Activated CD4-positive, alpha-beta T cell treated with anti-CD3 and anti-CD28 coated beads for 36 hours (primary cell): ENCODE data around the gene USP13. TPM values are rescaled to one million over a fixed set of nuclear protein-coding genes. Genes with fewer than 3 reads are reported as not detected.

Experiments
- ATAC-seq: fragments of 200-7000 bp; cut with Tn5 transposase; one replicate; pipeline ENCODE4 v1.10.0; 2021; ENCODE audit warnings: mild to moderate bottlenecking, moderate library complexity
- CTCF ChIA-PET: fragments of 350-600 bp; sonication (Branson Sonifier 250); formaldehyde crosslinking; loops from one replicate; lab custom pipeline; 2021; ENCODE audit warnings: antibody characterized with exemption; lab: Charles Lee
- POLR2A ChIA-PET: fragments of 350-600 bp; sonication (Branson Sonifier 250); formaldehyde crosslinking; loops from one replicate; lab custom pipeline; 2021; ENCODE audit warnings: antibody characterized with exemption, inconsistent platforms; lab: Charles Lee
- DNase-seq: peaks from one replicate; pipeline ENCODE4 v3.0.0-alpha.2; 2020
- H3K27ac Mint-ChIP-seq: one replicate; pipeline ENCODE4 v1.8.0; 2021; ENCODE audit warnings: mixed read lengths
- H3K27me3 Mint-ChIP-seq: one replicate; pipeline ENCODE4 v1.8.0; 2021; ENCODE audit warnings: mixed read lengths
- H3K36me3 Mint-ChIP-seq: one replicate; pipeline ENCODE4 v1.8.0; 2021; ENCODE audit warnings: low read depth, mixed read lengths
- H3K4me1 Mint-ChIP-seq: one replicate; pipeline ENCODE4 v1.8.0; 2021; ENCODE audit warnings: mixed read lengths
- H3K4me3 Mint-ChIP-seq: one replicate; pipeline ENCODE4 v1.8.0; 2021; ENCODE audit warnings: mild to moderate bottlenecking, moderate library complexity, mixed read lengths
- H3K9me3 Mint-ChIP-seq: one replicate; pipeline ENCODE4 v1.8.0; 2021; ENCODE audit warnings: low read depth, mixed read lengths
- intact Hi-C, 2 experiments: fragments of 100-400 bp; cut with DNase I in 1 of 2; cut with micrococcal nuclease in 1 of 2; formaldehyde crosslinking; loops; one replicate each; pipeline versions ENCODE4 v1.14.2 to v1.15.1; 2022 to 2024; cut with DNase I, micrococcal nuclease
- total RNA-seq, 2 experiments: library from RNA; stranded (reverse); gene quantifications; one replicate each; pipeline ENCODE4 v1.2.3, GENCODE V29; 2021

The USP13 gene
- total RNA-seq, 2 experiments from 2014 or later, result 11.2 to 11.6 TPM

DNA sequence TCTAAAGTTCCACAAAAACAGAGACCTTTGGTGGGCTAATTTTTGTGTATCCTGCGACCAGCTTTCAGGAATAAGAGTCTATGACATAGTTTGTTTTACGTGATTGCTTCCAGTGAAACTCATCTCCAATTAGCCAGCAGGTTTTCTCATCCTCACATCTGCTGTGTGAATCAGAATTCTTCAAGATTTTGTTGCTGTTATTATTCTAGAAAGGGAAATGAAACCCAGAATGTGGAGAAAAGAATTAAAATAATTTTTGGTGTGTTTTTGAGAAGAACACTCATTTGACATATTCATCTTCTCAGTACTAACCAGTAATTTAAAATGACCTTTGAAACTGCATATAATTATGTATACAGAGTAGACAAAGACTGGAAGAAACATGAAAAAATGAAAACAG, 175.9 kb downstream of the USP13 start:
- intact Hi-C loops, result no loop called here
- Mint-ChIP-seq H3K4me1 (no peaks in the 10 kb centered on the region), H3K27ac (no peak overlapping the region), H3K36me3 (no peaks in the 10 kb centered on the region), H3K4me3 (no peak overlapping the region), H3K27me3 (no peaks in the 10 kb centered on the region), H3K9me3 (no peaks in the 10 kb centered on the region)
- no peak for ATAC-seq
- ChIA-PET CTCF (no interaction called here), POLR2A (no interaction called here)
- DNase-seq, result no peak

DNA sequence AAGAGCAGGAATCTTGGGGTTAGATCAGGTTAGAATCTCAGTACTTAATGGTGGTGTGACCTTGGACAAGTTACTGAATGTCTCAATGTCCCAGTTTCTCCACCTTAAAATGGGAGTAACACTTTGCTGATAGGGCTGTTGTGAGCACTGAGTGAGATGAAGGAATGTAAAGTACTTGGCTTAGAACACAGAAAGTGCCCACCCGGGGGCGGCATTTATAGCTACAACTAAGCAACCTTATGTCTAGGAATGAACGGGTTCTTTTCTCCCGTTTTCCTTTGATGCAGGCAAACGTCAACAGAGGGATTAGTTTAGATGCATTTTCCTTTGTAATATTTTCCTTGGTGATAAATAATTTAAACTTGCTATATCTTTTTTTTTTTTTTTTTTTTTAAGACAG, 176.6 kb downstream of the USP13 start:
- Mint-ChIP-seq H3K27ac (no peak overlapping the region), H3K36me3 (no peaks in the 10 kb centered on the region), H3K4me1 (no peaks in the 10 kb centered on the region), H3K4me3 (no peak overlapping the region), H3K27me3 (no peaks in the 10 kb centered on the region), H3K9me3 (no peaks in the 10 kb centered on the region)
- ATAC-seq, result no peak
- intact Hi-C loops, result no loop called here
- ChIA-PET CTCF (interaction anchor here (0.6 kb wide), 1 partner anchor 64 kb away, joined by 4 read pairs; no protein-coding TSS in a partner anchor), POLR2A (no interaction called here)
- DNase-seq, result no peak

GRCh38 chr3:179832333-179832854, 179.6 kb downstream of the USP13 start:
- ChIA-PET CTCF (no interaction called here), POLR2A (no interaction called here)
- no peaks in the 10 kb centered on the region for H3K4me1 Mint-ChIP-seq
- intact Hi-C loops, result no loop called here
- no peak overlapping the region for H3K27ac Mint-ChIP-seq
- H3K4me3 Mint-ChIP-seq, result no peak overlapping the region
- ATAC-seq (no peak), DNase-seq (no peak)
- no peaks in the 10 kb centered on the region for H3K36me3 Mint-ChIP-seq
- no peaks in the 10 kb centered on the region for H3K9me3 Mint-ChIP-seq
- no peaks in the 10 kb centered on the region for H3K27me3 Mint-ChIP-seq

DNA sequence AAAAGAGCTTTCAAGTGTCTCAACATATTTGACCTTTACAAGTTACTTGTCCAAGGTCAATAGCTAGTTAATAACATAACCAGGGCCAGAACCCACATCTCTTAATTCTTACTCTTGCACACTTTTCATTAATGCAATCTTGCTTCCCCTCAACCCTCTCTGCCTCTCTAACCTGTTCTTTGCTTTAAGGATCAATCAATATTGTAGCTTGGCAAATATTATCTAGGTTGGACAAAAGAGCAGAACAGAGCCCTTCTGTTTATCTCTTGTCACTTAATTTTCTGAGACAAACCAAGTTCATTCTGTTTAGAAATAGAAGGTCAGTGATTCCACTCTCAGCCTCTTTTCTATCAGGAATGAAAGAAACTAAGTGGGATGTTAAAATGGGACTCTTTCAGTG, 180.5 kb downstream of the USP13 start:
- H3K36me3 Mint-ChIP-seq, result no peaks in the 10 kb centered on the region
- H3K9me3 Mint-ChIP-seq, result no peaks in the 10 kb centered on the region
- H3K4me3 Mint-ChIP-seq, result no peak overlapping the region
- ATAC-seq, result no peak
- intact Hi-C loops, result no loop called here
- no peak for DNase-seq
- ChIA-PET POLR2A (no interaction called here), CTCF (interaction anchor here (0.5 kb wide), 1 partner anchor 191 kb away, joined by 4 read pairs; no protein-coding TSS in a partner anchor)
- no peak overlapping the region for H3K27ac Mint-ChIP-seq
- H3K27me3 Mint-ChIP-seq, result no peaks in the 10 kb centered on the region
- H3K4me1 Mint-ChIP-seq, result no peaks in the 10 kb centered on the region

GRCh38 chr3:179837374-179837773, 184.5 kb downstream of the USP13 start:
- CTCF ChIA-PET, result no interaction called here
- Mint-ChIP-seq H3K27ac (no peak overlapping the region), H3K9me3 (no peaks in the 10 kb centered on the region), H3K27me3 (peaks cover 3% of the 10 kb centered on the region), H3K4me3 (no peak overlapping the region), H3K36me3 (no peaks in the 10 kb centered on the region), H3K4me1 (no peaks in the 10 kb centered on the region)
- ATAC-seq (no peak), DNase-seq (no peak)
- intact Hi-C loops, result no loop called here
- POLR2A ChIA-PET, result no interaction called here

Other genes with a start within 250 kb of the USP13 start
- under 1 TPM; 0.75 to 0.88 TPM for gene GNB4, start 201.6 kb upstream of the USP13 start, total RNA-seq
- 100 to 1,000 TPM in 1 of 2 experiments, 10 to 100 TPM in 1; 85.3 to 113 TPM for gene ACTL6A, start 90.1 kb upstream of the USP13 start, total RNA-seq
- 10 to 100 TPM; 49.8 to 56.4 TPM for gene MRPL47, start 48.4 kb upstream of the USP13 start, total RNA-seq
- gene NDUFB5, start 48.2 kb upstream of the USP13 start, total RNA-seq, result 100 to 1,000 TPM; 105 to 110 TPM